Right hindlimb (tissue), 1 donor: ENCODE measurements around the gene STRA8.

Experiments
- DNase-seq: peaks from one replicate; pipeline ENCODE4 v3.0.0-alpha.2; 2018

STRA8 gene

DNA sequence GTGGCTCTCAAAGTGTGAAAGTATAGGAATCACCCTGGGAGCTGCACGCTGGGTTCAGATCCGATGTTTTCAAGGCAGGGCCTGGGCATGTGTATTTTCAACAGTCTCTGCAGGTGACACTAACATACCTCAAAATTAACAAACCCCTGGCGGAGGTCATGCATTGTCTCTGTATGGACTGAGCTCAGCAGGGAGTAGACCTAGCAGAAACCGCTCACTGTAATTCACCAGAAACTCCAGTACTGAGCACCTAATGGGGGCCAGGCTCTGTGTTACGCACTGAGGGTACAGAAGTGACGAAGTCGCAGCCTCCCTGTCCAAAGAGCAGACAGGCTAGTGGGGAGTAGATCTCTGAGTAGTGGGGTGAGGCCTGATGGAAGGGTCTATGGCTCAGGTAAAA is 5.6 kb downstream of the STRA8 start:
- no peak for DNase-seq

DNA sequence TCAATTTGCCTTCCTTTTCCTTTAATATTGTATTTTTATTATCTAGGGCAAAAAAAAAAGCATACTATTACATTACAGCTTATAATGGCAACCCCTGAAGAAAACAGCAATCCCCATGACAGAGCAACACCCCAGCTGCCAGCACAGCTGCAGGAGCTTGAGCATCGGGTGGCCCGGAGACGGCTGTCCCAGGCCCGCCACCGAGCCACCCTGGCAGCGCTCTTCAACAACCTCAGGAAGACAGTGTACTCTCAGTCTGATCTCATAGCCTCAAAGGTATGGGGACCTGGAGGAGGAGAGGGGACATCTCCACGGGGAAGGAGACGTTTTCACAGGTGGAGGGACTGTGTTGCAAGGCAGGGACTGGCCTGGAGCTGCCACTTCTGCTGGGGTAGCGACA is 6.8 kb downstream of the STRA8 start:
- DNase-seq = no peak

DNA sequence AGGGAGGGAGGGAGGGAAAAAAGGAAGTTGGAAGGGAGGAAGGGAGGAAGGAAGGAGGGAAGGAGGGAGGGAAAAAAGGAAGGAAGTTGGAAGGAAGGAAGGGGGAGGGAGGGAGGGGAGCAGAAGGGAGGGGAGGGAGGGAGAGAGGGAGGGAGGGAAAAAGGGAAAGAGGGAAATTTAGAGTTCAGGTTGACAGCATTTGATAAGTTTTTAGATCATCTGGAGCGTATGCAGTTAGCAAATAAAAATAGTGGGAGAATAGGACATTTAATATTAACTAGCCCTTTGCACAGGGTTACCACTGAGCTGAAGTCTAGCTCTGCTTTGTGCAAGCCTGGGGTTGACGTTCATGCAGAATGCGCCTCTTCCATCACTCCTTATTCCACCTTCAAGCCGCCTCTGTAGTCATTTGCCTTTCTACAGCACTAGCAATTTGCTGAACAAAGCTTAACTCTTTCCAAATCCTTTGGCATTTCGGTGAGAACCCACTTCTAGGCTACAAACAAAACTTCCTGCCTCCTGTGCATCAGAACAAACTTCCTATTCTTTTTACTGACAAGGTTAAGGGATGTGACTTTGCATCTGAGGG is 8.6 kb downstream of the STRA8 start:
- no peak for DNase-seq

DNA sequence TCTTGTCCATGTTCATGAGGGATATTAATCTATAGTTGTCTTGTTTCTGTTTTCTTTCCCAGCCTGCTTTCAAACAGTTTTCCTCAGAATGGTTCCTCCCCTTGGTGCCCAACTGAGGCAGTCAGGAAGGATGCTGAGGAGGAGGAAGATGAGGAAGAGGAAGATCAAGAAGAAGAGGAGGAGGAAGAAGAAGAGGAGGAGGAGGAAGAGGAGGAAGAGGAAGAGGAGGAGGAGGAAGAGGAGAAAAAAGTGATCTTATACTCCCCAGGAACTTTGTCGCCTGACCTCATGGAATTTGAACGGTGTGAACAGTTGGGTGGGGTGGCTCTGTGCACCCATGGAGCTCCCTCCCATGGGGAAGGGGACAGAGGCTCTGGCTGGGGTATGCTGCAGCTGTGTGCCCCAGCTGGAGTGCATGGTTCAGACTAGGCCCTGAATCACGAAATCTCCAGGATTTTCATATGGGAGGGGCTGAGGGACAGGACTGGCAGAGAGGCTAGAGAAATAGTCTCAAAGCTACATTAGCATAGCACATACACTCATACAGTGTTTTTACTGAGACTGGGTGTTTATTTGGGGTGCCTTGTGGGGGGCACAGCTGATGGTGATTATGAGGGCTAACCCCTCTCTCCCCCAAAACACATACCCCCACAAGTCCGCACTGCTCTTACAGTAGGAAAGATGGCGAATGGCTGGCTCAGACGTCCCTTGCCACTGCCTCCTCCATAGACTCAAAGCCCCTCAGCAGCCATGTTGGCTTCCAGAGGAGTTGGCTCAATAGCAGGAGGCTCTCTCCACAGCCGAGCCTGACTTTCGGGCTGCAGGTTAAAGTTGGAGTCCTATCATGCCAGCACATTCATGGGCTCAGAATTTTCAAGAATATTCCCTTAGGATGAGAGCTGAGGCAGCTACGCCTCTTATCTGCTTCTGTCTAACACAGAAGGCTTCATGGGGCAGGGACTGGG is 11.9 kb downstream of the STRA8 start:
- no peak for DNase-seq

DNA sequence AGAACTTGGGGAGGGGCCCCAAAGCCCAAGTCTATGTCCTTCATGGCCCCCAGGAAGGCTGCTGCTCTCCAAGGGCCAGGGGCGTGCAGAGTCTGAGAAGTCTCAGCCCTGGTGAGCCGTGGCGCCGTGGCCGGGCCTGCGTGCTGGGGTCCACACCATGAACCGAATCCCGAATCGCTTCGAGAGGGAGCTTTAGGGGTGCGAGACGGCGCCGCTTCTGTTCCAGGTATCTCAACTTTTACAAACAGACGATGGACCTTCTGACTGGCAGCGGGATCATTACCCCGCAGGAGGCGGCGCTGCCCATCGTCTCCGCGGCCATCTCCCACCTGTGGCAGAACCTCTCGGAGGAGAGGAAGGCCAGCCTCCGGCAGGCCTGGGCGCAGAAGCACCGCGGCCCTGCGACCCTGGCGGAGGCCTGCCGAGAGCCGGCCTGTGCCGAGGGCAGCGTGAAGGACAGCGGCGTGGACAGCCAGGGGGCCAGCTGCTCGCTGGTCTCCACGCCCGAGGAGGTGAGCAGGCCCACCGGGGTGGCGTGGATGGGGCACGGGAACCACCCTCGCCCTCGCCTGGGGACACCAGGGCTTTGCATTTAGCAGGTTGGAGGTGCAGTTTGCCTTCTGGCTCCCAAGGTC is 12.7 kb downstream of the STRA8 start:
- no peak for DNase-seq

DNA sequence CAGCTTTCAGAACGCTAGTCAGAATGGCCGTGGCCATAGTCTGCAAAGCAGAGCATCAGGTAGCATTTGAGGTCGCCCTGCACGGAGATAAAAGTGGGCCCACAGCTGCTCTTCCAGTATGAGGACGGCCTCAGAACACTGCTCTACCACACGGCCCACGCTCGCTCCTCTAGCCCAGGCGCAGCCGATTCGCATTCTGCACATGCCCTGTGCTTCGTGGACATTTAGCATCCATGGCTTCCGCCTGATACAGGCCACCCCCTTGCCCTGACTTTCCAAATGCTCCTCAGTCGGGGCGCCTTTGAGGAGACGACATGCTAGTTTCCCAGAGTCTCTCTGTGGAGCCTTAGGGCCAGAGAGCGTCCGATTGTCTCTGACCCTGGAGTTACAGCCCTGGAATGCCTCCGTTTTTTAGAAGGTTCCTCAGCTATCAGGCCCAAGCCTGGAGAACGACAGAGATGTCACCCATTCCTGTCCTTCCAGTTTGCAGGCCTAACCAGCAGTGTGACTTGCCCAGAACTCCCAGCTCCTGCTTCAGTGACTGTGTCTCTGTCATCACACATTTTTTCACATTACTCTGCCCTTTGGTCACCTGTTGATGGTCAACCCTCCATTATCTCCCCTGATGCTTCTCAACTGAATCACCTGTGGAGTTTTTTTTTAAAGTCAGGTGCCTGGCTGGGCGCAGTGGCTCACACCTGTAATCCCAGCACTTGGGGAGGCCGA is 14.3 kb downstream of the STRA8 start:
- DNase-seq = no peak

DNA sequence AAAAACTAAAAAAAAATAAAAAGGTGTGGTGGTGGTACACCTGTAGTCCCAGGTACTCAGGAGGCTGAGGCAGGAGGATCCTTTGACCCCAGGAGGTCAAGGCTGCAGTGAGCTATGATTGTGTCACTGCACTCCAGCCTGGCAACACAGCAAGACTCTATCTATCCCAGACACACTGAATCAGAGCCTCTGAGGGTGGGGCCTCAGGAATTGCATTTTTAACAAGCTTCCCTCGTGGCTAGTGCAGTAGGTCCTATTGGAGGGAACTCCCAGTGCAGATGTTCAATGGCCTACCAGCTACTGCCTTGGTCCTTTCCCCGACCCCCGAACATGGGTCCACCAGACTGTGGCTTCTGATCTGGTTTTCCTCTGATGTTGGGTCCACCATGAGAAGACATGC is 14.9 kb downstream of the STRA8 start:
- DNase-seq = no peak

DNA sequence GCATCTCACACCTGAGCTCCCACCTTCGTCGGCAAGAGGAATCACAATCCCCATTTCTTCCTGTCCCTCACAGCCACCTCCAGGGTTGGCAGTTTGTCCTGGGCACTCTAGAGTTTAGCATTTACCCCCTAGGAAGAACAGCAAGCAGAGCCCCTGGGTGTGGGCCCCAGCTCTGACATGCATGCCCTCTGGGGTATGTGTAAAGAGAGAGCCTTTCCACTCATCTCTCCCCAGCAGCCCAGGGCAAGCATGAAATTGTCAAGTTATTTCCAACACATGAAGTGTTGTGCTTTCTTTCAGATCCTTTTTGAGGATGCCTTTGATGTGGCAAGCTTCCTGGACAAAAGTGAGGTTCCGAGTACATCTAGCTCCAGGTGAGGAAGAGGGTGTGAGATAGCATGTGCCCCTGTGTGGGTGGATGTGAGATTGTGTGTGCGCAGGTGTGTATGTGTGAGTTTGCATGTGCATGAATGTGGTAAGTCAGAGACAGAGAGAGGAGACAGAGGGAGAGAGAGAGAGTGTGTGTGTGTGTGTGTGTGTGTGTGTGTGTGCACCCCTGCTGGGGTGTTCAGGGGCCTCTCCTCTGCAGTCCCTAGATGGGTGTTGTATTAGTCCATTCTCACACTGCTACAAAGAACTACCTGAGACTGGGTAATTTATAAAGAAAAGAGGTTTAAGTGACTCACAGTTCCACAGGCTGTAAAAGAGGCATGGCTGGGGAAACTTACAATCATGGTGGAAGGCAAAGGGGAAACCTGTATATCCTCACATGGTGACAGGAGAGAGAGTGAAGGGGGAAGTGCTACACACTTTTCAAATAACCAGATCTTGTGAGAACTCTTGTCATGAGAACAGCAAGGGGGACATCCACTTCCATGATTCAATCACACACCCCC is 18.1 kb downstream of the STRA8 start:
- DNase-seq = no peak

DNA sequence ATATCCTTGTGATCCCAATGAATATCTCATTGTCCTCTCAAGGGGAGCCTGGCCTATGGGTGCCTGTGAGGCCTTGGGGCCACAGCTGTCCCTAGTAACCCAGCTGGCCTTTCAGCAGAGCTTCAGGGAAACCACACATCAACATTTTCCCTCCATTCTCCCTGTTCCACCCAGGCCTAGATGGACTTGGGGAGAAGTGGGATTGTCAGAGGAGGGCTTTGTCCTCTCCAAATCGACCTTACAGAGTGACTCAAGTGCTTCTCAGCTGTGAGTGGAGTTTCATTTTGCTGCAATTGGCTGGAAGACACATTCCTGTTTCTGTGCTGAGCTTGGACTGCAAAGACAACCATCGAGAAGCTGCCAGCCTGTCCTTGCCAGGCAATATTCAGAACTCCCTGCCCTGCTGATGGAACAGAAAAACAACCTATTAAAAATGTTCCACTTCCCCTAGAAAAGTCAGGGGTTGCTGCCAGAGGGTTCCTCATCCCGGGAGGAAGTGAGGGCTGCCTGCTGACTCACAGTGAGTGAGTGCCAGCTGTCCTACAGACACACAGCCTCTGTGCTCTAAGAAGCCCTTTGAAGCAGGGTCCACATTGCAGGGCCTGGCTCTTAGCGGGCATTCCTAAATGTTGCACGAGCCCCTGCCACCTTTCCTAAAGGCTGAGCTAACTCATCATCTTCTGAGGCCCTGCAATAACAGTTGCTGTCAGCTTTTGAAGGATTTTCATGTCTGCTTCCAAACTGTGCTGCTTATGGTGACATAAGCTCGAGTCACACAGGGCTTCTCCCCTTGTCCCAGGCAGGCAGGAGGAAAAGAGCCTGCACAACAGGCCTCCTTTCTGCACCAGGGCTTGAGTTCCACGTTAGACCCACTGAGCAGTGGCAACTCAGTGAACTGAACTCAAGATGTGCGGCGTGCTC is 20.5 kb downstream of the STRA8 start:
- DNase-seq = peak; percentile 80

DNA sequence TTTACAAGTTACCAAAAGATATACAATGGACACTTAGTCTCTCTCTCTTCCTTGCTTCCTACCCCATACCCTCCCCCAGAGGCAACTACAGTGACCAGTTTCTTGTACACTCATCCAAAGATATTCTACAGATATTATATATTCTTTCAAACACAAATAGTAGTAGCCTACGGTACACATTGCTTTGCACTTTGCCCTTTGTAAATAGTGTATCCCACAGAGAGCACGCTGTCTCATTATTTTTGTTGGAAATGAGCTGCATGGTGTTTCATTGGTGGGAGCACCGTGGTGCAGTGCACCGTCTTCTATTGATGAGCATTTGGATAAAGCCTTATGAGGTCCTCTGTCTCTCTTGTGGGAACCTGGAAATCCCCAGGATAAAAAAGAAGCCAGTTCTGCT is 24.2 kb downstream of the STRA8 start:
- DNase-seq = no peak

DNA sequence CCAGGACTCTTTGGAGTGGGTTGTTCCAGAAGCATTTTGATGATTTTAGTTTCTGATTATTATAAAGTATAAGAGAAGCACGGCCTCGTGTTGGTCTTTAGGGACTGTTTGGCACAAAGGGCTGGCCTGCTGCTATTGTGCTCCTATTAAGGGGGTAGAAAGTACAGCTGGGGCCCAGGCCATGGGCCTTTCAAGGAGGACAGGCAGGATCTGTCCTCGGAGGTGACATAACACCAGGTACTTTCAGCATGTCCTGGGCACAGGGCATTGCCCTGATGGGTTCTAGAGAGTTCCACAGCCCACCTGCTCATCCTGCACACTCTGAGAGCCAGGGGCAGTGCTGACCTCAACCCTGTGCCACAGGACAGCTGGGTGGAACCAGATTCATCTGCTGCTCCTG is 24.9 kb downstream of the STRA8 start:
- no peak for DNase-seq

DNA sequence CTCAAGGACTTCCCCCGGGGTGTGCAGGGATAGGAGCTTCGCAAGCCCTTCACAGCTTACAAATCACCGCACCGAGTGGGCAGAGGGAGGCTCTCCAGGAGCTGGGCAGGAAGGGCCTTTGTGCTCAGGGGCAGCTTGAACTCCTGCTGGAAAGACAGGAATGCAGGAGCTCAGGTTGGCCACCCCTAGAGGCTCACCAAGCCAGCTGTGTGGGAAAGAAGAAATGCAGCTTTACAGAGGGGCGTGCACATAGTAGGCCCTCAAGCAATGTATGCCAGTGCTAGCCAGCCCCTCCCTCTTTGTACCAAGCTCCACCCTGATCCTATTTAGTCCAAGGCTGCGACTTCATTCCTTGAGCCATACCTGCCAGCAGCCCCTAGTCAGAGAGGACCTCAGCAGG is 26.1 kb downstream of the STRA8 start:
- no peak for DNase-seq

DNA sequence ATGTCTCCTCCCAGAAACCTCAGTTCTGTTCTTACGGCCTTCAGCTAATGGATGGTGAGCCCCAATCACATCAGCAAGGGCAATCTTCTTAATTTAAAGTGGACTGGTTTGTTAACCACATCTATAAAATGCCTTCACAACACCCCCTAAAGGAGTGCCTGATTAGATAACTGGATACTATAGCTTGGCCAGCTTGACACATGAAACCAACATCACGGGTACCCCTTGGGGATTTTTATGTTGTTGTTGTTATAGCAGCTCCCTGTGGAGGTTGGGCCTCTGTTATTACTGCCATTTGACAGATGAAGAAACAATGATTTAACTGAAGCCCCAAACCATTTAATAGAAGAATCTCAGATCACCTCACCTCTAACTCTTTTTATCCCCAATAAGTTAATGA is 26.8 kb downstream of the STRA8 start:
- DNase-seq = no peak

DNA sequence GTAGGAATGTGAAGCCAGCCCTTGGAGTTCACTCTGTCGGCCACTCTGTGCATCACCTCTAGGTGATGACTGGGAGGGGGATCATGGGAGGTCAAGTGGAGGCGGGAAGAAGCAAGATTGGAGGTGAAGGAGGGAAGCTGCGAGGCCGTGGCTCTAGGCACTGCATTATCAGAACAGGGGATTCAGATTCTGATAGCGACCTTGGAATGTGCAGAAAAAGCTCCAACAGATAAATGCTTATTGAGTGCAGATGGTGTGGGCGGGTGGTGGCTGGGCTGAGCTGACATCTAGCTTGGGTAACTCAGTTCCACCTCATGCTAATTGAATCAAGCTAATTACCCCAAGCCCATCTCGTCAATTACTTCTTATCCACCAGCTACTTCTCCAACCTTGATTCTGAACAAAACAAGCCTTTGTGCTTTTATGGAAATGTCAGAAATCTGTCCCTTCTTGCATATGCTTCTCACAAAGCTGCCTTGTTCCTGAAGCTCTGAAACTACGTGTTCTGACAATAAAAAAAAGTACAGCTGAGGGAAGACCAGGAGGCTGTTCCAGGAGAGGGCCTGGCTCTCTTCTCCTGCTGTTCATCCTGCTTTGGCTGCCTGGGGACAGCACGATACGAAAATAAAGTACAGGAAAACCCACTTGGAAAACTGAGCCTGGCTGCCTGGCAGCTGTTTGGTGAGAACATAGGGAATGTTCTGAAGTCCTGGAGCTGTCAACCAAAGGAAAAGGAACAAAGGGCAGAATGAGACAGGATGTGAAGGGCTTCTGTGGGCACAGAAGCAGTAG is 27.5 kb downstream of the STRA8 start:
- DNase-seq = peak; percentile 63

DNA sequence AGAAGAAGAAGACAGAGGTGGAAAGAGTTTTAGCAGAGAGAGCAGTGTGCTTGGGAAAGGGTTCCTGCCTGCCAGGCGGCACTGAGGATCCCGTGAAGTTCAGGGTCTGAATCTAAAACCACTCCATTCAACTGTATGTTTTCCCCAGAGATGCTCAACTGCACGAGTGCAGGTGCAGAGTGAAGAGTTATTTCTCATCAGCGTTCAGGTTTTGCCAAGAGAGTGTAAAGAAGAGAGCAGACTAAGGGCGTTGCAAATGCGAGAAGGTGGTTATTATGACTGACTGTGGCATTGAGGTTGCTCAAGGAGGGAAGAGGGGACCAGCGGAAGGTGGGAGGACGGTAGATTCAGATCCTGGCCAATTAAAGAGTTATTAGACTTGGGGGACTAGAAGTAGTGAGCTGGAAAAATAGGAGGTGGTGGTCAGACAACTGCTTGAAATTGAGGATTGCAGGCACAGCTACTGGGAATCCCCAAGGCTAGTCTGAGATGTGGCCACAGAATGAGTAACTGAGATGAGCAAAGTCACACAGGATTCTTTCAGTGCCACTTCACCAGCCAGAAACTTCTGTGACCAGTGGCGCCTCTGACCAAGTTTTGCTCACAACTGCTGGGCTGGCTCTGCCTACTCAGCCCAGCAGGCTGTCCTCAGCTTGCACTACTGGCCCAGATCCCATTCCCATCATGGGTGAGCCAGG is 29.1 kb downstream of the STRA8 start:
- no peak for DNase-seq

DNA sequence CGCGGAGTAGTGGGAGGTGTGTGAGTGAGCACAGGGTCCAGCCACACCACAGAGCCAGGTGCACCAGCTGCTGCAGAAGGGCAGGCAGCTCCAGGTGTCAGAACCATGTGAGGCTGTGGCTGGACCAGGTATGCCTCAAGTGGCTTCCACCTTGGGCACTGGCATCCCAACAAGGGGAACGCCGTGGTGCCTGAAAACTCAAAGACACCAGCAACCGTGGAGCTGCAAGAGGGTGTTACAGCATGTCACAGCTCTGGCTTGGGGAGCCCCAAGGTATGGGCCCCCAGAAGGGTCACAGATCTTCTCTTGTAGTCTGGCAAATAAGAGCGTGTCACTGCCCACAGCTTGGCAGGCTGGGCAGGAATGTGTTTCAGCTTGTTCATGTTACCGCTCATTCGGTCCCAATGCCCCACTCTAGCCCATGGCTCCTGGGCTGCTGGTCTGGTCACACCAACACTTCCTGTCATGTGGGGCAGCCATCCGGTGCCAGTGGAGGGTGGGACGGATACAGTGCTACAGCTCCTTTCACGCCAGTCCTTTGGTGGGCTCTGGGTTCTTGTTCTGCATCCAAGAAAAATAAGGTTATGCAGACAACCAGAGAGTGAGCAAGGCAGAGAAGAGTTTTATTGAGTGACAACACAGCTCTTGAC is 29.8 kb downstream of the STRA8 start:
- DNase-seq = no peak

DNA sequence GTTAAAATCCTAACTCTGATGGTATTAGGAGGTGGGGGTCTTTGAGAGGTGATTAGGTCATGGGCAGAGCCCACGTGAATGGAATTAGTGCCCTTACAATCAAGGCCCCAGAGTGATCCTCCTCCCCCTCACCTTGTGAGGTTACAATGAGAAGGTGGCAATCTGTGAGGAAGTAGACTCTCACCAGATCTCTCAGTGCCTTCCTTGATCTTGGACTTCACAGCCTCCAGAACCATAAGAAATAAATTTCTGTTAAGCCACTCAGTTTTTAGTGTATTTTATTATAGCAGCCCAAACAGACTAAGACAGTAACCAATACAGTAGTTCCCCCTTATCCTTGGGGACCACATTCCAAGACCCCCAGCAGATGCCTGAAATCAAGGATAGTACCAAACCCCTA is 32.0 kb downstream of the STRA8 start:
- no peak for DNase-seq

DNA sequence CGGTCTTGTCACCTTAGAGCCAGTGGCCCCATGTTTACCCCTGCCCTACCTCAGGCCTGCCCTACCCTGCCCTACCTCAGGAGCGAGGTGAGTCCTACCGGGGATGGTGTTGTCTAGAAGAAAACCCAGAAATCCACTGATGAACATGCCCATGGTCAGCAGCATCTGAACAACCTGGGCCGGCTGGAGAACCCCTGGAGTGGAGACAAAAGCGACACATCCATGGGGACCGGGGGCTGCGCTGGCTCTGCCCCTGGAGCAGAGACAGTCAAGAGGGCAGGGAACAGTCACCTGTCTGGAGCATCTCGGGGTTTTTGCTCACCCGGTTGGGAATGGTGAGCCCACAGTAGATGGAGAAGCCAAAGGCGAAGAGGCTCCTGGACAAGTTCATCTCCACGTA is 36.3 kb downstream of the STRA8 start:
- no peak for DNase-seq
